Left lung (tissue), 10 donors: ENCODE results near the gene PRAMEF12. TPM values are rescaled to one million over a fixed set of nuclear protein-coding genes. Genes with fewer than 3 reads are reported as not detected.

Experiments used
- ATAC-seq: fragments of 200-7000 bp; cut with Tn5 transposase; one replicate; pipeline ENCODE4 v1.9.1; 2020; ENCODE audit warnings: moderate library complexity
- DNase-seq, 4 donors: peaks; one replicate each; pipeline ENCODE4 v3.0.0-alpha.2; 2013 to 2020
- H3K27ac ChIP-seq, 2 donors: fragments of 200-600 bp; sonication (generic) in 1 of 2; one replicate each; pipeline versions ENCODE4 v1.5.0 to v1.8.0; 2020 to 2021
- H3K27me3 ChIP-seq, 2 donors: fragments of 200-600 bp; sonication (generic) in 1 of 2; one replicate each; pipeline versions ENCODE4 v1.5.0 to v1.8.0; 2020 to 2021
- H3K36me3 ChIP-seq, 2 donors: fragments of 200-600 bp; sonication (generic) in 1 of 2; one replicate each; pipeline versions ENCODE4 v1.5.0 to v1.8.0; 2020 to 2021
- H3K4me1 ChIP-seq, 2 donors: fragments of 200-600 bp; one replicate each; pipeline ENCODE4 v1.8.0; 2021
- H3K4me3 ChIP-seq, 2 donors: fragments of 200-600 bp; sonication (generic) in 1 of 2; one replicate each; pipeline versions ENCODE4 v1.5.0 to v1.8.0; 2020 to 2021; ENCODE audit warnings: mild to moderate bottlenecking in 1 of 2
- H3K9me3 ChIP-seq, 2 donors: fragments of 200-600 bp; sonication (generic) in 1 of 2; one replicate each; pipeline versions ENCODE4 v1.5.0 to v1.8.0; 2020 to 2021
- intact Hi-C, 2 donors: fragments of 100-400 bp; cut with DNase I; formaldehyde crosslinking; loops; one replicate each; pipeline versions ENCODE4 v1.11.2 to v1.14.2; 2022
- polyA plus RNA-seq, 6 donors: library from polyadenylated mRNA; unstranded; fragments of 120-200 nt; gene quantifications; one replicate each; pipeline ENCODE4 v1.2.1, GENCODE V29; 2013; ENCODE audit not compliant: insufficient read length in 6 of 6
- total RNA-seq, 2 donors: library from RNA; stranded (reverse); fragmentation: NEBNext Ultra II Directional; extraction: Animal tissue kit (Norgen Biotek cat#: 25700); gene quantifications; one replicate each; pipeline ENCODE4 v1.2.1, GENCODE V29; 2021
- TF ChIP-seq, protein P1 (sequence below), 2 donors: fragments of 200-600 bp; sonication (generic) in 1 of 2; IDR thresholded peaks; one replicate each; pipeline versions ENCODE4 v1.5.0 to v1.8.0; 2021; ENCODE audit warnings: antibody characterized with exemption in 2 of 2
- donor health status: DM: no; HTN: yes; CAD: no.
- donor health status: DM: no; HTN: no; CAD: no.

PRAMEF12 gene
- total and polyA plus RNA-seq, 8 donors, result not detected

DNA sequence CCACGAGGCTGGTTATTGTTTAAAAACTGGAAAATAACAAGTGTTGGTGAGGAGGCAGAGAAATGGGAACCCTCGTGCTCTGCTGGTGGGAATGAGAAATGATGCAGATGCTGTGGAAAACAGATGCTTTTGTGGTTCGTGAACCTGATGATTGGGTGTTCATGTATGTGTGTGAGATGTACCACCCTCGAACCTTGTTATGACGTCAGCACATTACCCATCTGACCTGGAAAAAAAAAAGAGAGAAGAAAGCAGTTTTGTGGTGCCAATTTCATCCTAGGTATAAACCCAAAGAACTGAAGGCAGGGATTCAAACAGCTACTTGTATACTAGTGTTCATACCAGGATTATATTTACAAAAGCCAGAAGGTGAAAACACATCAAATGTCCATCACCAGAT, 33.9 kb upstream of the PRAMEF12 start:
- TF ChIP-seq, protein P1, sequence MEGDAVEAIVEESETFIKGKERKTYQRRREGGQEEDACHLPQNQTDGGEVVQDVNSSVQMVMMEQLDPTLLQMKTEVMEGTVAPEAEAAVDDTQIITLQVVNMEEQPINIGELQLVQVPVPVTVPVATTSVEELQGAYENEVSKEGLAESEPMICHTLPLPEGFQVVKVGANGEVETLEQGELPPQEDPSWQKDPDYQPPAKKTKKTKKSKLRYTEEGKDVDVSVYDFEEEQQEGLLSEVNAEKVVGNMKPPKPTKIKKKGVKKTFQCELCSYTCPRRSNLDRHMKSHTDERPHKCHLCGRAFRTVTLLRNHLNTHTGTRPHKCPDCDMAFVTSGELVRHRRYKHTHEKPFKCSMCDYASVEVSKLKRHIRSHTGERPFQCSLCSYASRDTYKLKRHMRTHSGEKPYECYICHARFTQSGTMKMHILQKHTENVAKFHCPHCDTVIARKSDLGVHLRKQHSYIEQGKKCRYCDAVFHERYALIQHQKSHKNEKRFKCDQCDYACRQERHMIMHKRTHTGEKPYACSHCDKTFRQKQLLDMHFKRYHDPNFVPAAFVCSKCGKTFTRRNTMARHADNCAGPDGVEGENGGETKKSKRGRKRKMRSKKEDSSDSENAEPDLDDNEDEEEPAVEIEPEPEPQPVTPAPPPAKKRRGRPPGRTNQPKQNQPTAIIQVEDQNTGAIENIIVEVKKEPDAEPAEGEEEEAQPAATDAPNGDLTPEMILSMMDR (IDR thresholded peaks at IDR 0.05), result no peak
- Histone ChIP-seq H3K4me3 (no peak overlapping the region), H3K4me1 (no peaks in the 10 kb centered on the region), H3K9me3 (no peaks in the 10 kb centered on the region), H3K27ac (no peak overlapping the region), H3K36me3 (no peaks in the 10 kb centered on the region), H3K27me3 (peaks cover 0 to 29% of the 10 kb centered on the region in 2 donors)
- intact Hi-C loops, result no loop called here
- ATAC-seq, result no peak
- DNase-seq, result no peak

DNA sequence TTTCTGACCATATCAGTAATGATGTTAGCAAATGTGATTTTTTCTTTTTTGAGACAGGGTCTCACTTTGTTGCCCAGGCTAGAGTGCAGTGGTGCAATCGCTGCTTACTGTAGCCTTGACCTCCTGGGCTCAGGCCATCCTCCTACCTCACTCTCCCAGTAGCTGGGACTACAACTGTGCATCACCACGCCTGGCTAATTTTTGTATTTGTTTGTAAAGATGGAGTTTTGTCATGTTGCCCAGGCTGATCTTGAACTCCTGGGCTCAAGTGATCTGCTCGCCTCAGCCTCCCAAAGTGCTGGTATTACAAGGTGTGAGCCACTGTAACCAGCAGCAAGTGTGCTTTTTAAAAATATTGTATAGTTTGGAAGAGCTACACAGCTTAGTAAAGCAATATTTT, 31.6 kb upstream of the PRAMEF12 start:
- Histone ChIP-seq H3K4me3 (no peak overlapping the region), H3K27ac (no peak overlapping the region)
- TF ChIP-seq, protein P1 (IDR thresholded peaks at IDR 0.05), result no peak

DNA sequence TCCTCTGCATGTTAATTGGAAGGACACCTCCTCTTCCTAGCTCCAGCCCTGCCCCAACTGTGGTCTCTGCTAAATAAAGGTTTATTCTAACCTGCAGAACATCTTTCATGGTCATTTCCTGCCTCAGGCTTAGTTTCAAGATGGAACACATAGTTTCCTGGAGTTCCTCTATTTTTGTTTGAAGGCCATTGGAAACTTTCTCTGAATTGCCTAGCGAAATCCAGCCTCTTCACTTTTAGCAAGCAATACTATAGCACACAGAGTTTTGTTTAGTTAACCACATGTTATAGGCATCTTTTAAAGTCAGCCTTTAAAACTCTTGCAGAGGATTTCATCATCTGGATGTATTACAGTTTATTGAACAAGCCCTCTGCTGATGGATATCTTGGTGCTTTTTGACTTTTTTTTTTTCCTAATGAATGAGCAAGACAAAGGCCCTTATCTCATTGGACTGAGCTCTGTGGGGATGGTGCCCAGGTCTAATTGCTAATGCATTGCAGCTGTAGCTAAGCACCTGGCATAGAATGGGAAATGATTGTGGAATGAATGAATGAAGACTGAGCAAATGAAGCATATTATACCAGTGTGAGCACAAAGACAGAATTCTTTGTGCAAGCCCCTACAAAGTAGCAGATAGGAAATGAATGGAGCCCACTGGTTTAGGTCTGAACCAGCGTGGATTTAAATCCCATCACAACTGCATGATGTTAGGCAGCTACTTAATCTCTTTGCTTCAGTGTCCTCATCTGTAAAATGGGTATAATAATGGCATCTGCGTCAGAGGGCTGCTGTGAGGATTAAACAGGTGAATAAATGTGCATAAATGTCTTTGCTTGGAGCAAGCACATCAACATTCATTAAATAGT, 28.2 kb upstream of the PRAMEF12 start:
- ATAC-seq (no peak), DNase-seq (no peak)
- H3K4me1 ChIP-seq, result no peaks in the 10 kb centered on the region
- H3K27me3 ChIP-seq, result peaks cover 0 to 21% of the 10 kb centered on the region in 2 donors
- no peaks in the 10 kb centered on the region for H3K36me3 ChIP-seq
- H3K27ac ChIP-seq, result no peak overlapping the region
- TF ChIP-seq, protein P1 (IDR thresholded peaks at IDR 0.05), result no peak
- no peak overlapping the region for H3K4me3 ChIP-seq
- intact Hi-C loops, result no loop called here
- H3K9me3 ChIP-seq, result peaks cover 0 to 24% of the 10 kb centered on the region in 2 donors

More for the DNA sequence above, 31.6 kb upstream of the PRAMEF12 start:
- DNase-seq (no peak), ATAC-seq (no peak)
- intact Hi-C loops, result no loop called here
- Histone ChIP-seq H3K4me1 (no peaks in the 10 kb centered on the region), H3K9me3 (no peaks in the 10 kb centered on the region), H3K27me3 (peaks cover 0 to 14% of the 10 kb centered on the region in 2 donors), H3K36me3 (no peaks in the 10 kb centered on the region)

DNA sequence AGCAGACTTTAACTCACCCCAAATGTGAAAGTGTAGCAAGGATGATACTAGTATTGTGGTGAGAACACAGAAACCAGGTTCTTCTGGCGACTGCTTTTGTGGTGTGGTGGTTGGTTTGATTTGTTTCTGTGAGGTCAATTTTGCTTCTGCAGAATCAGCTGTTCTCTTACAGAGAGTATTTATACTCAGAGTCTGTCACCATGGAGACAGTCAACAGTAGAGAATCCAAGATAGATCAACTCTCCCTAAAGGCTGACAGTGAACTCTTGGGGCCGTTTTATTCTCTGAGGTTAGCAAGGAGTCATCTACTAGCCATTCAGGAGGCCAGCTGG, 27.6 kb upstream of the PRAMEF12 start, which contains the start of gene CFAP107:
Gene CFAP107, plus strand, starts transcription at position 209 of the 332 bp plus-strand sequence. CDS start 231 bp downstream, outside the sequence.
- H3K36me3 ChIP-seq, result no peaks in the 10 kb centered on the region
- intact Hi-C loops, result no loop called here
- H3K27ac ChIP-seq, result no peak within 1 kb of the TSS
- ATAC-seq (peak; percentile 41), DNase-seq (peak in 1 of 4 donors; percentile 19)
- TF ChIP-seq, protein P1 (IDR thresholded peaks at IDR 0.05), result no peak
- no peak within 1 kb of the TSS for H3K4me3 ChIP-seq
- H3K9me3 ChIP-seq, result peaks cover 0 to 27% of the 10 kb centered on the region in 2 donors
- peaks cover 0 to 27% of the 10 kb centered on the region in 2 donors for H3K27me3 ChIP-seq
- H3K4me1 ChIP-seq, result no peaks in the 10 kb centered on the region

DNA sequence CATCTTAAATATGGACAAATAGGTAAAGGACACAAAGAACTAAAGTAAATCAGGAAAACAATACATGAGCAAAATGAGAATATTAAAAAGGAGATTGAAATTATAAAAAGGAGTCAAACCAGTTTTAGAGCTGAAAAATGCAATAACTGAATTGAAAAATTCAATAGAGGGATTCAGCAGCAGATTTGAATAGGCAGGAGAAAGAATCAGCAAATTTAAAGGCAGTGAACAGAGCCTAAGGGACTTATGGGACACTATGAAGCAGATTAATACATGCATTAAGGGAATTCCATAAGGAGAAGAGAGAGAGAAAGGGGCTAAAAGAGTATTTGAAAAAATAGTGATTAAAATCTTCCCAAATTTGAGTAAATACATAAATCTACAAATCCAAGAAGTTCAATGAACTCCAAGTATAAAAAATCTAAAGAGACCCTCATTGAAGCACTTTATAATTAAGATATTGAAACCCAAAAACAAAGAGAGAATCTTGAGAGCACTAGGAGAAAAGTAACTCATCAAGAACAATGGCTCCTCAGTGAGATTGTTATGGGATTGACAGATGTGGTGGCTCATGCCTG, 24.7 kb upstream of the PRAMEF12 start:
- H3K4me1 ChIP-seq, result no peaks in the 10 kb centered on the region
- intact Hi-C loops, result no loop called here
- DNase-seq, result no peak

More for the DNA sequence above, 24.7 kb upstream of the PRAMEF12 start:
- TF ChIP-seq, protein P1 (IDR thresholded peaks at IDR 0.05), result no peak
- peaks cover 0 to 27% of the 10 kb centered on the region in 2 donors for H3K9me3 ChIP-seq
- ATAC-seq, result no peak
- H3K36me3 ChIP-seq, result no peaks in the 10 kb centered on the region
- H3K4me3 ChIP-seq, result no peak overlapping the region
- H3K27ac ChIP-seq, result no peak overlapping the region
- peaks cover 0 to 38% of the 10 kb centered on the region in 2 donors for H3K27me3 ChIP-seq
